Thyroid gland (tissue), 4 donors: ENCODE data around the gene FSTL4. TPM values are rescaled to one million over a fixed set of nuclear protein-coding genes. Genes with fewer than 3 reads are reported as not detected.
A peak's percentile ranks its signal among the peaks of the same experiment; 100 is the strongest.

Source experiments
- DNase-seq, 2 donors: peaks; one replicate each; pipeline ENCODE4 v3.0.0-alpha.2; 2019
- H3K27ac ChIP-seq, 3 donors: fragments of 200-600 bp; sonication (generic); 1 replicate in 2 of 3; 2 replicates in 1 of 3; pipeline ENCODE4 v1.5.1; 2016 to 2019; ENCODE audit warnings: mild to moderate bottlenecking in 1 of 3, moderate library complexity in 1 of 3
- H3K27me3 ChIP-seq: fragments of 200-600 bp; sonication (generic); one replicate; pipeline ENCODE4 v1.5.1; 2019
- H3K36me3 ChIP-seq, 2 donors: fragments of 200-600 bp; sonication (generic); one replicate each; pipeline ENCODE4 v1.5.1; 2016 to 2019
- H3K4me1 ChIP-seq, 2 donors: fragments of 200-600 bp; sonication (generic); one replicate each; pipeline ENCODE4 v1.5.1; 2017 to 2019
- H3K4me3 ChIP-seq, 3 donors: fragments of 200-600 bp; sonication (generic); replicated peaks in 1 of 3; 1 replicate in 2 of 3; 2 replicates in 1 of 3; pipeline ENCODE4 v1.5.1; 2016; ENCODE audit warnings: mild to moderate bottlenecking in 1 of 3
- H3K9me3 ChIP-seq: fragments of 200-600 bp; sonication (generic); one replicate; pipeline ENCODE4 v1.5.1; 2017
- POLR2A ChIP-seq, 2 donors: fragments of 450-650 bp; IDR thresholded peaks; one replicate each; pipeline ENCODE4 v1.6.1; 2017; ENCODE audit warnings: antibody characterized with exemption in 2 of 2, mild to moderate bottlenecking in 2 of 2, moderate library complexity in 1 of 2
- WGBS, 2 donors: methylation state at CpG; one replicate each; pipeline ENCODE4 v1.1.5; 2017; 5-methylcytosine and 5-hydroxymethylcytosine counted together
- intact Hi-C: fragments of 100-400 bp; cut with DNase I; formaldehyde crosslinking; loops from one replicate; pipeline ENCODE4 v1.15.1; 2023
- total RNA-seq, 4 donors: library from RNA; depleted of rRNA; stranded (reverse); fragments of >200 nt; gene quantifications; one replicate each; pipeline ENCODE4 v1.2.3, GENCODE V29; 2016
- TF ChIP-seq, protein P1 (sequence below), 6 experiments: fragments of 200-600 bp in 3 of 6; fragments of 450-650 bp in 3 of 6; sonication (generic) in 3 of 6; IDR thresholded peaks; one replicate each; pipeline ENCODE4 v1.5.1; 2016 to 2019; ENCODE audit warnings: antibody characterized with exemption in 6 of 6, mild to moderate bottlenecking in 2 of 6, inconsistent platforms in 1 of 6, moderate library complexity in 1 of 6

Gene FSTL4
- total RNA-seq, 4 donors from 2014 or later = 0.10 to 0.13 TPM; not detected in 2

DNA sequence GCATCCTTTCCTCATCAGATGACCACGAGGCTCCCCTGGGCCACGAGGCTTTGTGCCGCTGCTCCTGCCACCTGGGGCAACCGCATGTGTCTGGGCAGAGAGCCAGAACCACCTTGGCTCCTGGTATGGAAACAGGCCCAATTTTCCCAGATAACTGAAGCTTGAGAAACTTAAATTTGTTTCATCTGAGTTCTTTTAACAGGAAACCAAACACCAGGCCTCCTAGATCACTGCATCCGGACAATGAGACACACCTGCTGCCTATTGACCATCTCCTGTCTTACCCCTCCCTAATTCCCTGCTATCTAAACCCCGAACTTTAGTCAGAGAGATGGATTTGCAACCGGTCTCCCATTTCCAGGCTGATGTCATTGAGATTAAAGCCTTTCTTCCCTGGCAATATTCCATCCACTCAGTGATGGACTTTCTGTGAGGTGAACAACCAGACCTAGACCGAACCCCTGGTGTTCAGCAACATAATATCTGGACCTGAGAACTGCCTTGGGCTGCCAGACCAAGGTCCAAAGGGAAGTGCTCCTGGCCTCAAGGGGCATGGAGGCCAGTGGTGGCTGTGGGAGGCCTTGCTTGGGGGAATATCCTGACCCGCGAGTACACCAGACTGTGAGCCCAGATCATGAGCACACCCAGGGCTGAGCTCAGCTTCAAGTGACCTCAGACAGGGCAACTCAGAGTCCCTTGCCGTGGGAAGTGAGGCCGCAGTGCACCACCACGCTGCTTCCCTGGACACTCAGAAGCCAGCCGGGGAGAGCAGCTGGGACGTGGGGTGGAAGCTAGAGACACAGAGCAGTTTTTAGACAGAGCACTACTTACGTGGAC is 360.8 kb downstream of the FSTL4 start:
- TF ChIP-seq, protein P1, sequence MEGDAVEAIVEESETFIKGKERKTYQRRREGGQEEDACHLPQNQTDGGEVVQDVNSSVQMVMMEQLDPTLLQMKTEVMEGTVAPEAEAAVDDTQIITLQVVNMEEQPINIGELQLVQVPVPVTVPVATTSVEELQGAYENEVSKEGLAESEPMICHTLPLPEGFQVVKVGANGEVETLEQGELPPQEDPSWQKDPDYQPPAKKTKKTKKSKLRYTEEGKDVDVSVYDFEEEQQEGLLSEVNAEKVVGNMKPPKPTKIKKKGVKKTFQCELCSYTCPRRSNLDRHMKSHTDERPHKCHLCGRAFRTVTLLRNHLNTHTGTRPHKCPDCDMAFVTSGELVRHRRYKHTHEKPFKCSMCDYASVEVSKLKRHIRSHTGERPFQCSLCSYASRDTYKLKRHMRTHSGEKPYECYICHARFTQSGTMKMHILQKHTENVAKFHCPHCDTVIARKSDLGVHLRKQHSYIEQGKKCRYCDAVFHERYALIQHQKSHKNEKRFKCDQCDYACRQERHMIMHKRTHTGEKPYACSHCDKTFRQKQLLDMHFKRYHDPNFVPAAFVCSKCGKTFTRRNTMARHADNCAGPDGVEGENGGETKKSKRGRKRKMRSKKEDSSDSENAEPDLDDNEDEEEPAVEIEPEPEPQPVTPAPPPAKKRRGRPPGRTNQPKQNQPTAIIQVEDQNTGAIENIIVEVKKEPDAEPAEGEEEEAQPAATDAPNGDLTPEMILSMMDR (IDR thresholded peaks at IDR 0.05) = no peak
- TF ChIP-seq POLR2A (IDR thresholded peaks at IDR 0.05) = no peak
- no peak overlapping the region for H3K27ac ChIP-seq
- H3K9me3 ChIP-seq = no peaks in the 10 kb centered on the region
- H3K27me3 ChIP-seq = no peaks in the 10 kb centered on the region
- no peaks in the 10 kb centered on the region for H3K36me3 ChIP-seq
- peak; percentile 29 to 37 for DNase-seq
- no peak overlapping the region for H3K4me3 ChIP-seq
- intact Hi-C loops = no loop called here
- WGBS, 2 donors = 65% methylated on average over 15 of the region's 16 CpGs
- no peaks in the 10 kb centered on the region for H3K4me1 ChIP-seq

DNA sequence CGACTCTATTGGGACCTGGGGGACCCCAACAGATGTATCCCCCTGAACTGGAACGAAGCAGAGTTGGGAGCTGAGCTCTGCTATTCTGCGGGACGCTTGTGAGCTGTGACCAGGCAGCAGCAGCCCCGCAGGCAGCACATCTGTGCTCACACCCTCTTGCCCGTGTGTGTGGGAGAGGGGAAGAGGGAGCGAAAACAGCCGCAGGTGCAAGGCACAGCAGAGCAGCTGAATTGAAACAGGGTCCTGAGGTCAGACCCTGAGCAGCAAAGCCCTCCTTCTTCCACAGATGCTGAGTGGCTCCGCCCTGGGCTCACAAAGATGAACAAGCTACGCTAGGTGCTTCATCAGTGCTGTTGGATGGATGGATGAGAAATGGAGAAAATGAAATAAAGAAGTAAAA is 361.8 kb downstream of the FSTL4 start:
- no peaks in the 10 kb centered on the region for H3K36me3 ChIP-seq
- TF ChIP-seq, protein P1 (IDR thresholded peaks at IDR 0.05) = no peak
- no peak for TF ChIP-seq POLR2A (IDR thresholded peaks at IDR 0.05)
- no peak overlapping the region for H3K27ac ChIP-seq
- no peaks in the 10 kb centered on the region for H3K9me3 ChIP-seq
- no peaks in the 10 kb centered on the region for H3K4me1 ChIP-seq
- H3K27me3 ChIP-seq = no peaks in the 10 kb centered on the region
- no peak for DNase-seq
- intact Hi-C loops = no loop called here
- 92% methylated on average over 10 of the region's 10 CpGs for WGBS, 2 donors
- no peak overlapping the region for H3K4me3 ChIP-seq

DNA sequence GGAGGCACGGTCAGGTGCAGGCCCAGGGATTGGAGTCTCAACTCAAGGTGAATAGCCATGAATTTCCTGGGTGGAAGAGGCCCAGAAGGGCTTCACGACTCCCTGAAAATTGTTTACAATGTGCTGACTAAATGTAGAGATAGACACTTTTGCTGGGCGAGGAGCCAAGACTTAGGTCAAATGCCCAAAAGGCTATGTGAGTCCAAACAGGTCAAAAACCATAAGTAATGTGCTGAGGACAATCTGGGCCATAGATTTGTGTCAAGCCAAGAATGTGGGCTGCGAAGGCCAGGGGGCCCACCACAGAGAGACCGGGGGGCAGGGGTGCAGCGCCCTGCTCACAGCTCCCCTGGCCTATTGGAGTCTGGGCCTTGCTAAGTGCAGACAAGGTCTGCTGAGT is 362.7 kb downstream of the FSTL4 start:
- WGBS, 2 donors = 79 to 83% methylated on average over 6 of the region's 6 CpGs
- no peaks in the 10 kb centered on the region for H3K9me3 ChIP-seq
- TF ChIP-seq, protein P1 (IDR thresholded peaks at IDR 0.05) = no peak
- TF ChIP-seq POLR2A (IDR thresholded peaks at IDR 0.05) = no peak
- DNase-seq = no peak
- H3K4me1 ChIP-seq = no peaks in the 10 kb centered on the region
- no peaks in the 10 kb centered on the region for H3K27me3 ChIP-seq
- intact Hi-C loops = no loop called here
- H3K27ac ChIP-seq = no peak overlapping the region
- H3K36me3 ChIP-seq = no peaks in the 10 kb centered on the region
- no peak overlapping the region for H3K4me3 ChIP-seq

DNA sequence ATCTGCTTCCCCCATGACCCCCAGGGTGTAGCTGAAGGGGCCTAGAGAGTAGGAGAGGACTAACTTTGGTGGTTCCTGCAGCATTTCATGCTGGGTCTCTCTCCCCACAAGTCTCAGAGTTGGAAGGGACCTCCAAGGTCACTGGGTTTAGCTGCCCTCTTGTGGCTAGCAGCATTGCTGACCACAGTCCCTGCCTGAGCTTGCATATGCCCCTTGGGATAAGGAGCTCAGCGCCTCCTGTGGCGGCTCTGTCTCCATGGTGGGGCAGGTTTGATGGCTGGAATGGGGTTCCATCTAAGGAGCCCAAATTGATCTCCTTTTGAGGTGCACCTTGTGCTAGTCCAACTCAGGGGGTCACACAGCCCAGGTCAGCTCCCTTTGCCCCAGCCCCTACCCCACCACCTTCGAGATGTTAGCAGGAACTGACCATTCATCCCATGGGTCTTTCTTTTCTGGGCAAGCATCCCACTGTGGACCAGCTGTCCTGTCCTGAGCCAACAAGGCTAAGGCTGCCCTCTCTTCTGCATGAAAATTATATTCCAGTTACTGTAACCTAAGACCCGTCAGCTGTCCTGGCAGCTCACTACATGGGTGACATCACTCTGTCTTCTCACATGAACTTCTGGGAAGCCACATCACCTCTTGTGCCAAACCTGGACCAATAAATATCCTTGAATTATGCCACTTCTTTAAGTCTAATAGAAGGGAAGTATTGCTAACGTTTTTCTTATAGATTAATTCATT is 364.3 kb downstream of the FSTL4 start:
- Histone ChIP-seq H3K36me3 (no peaks in the 10 kb centered on the region), H3K9me3 (no peaks in the 10 kb centered on the region), H3K4me3 (no peak overlapping the region), H3K27me3 (no peaks in the 10 kb centered on the region), H3K4me1 (no peaks in the 10 kb centered on the region), H3K27ac (no peak overlapping the region)
- intact Hi-C loops = no loop called here
- DNase-seq = peak; percentile 5 to 14
- no peak for TF ChIP-seq POLR2A (IDR thresholded peaks at IDR 0.05)
- TF ChIP-seq, protein P1 (IDR thresholded peaks at IDR 0.05) = peak in 2 of 6 experiments; percentile 10 to 19
- WGBS, 2 donors = 76 to 80% methylated on average over 3 to 5 of the region's 5 CpGs
